HEK293 (cell line): ENCODE data around the gene RRP12.
A peak's percentile ranks its signal among the peaks of the same experiment; 100 is the strongest.

Experiments used
- GFI1B ChIP-seq: fragments of 450-650 bp; formaldehyde crosslinking; IDR thresholded peaks from 2 replicates; pipeline ENCODE4 v1.5.1; 2016; ENCODE audit warnings: missing biosample characterization, missing genetic modification characterization
- GLI4 ChIP-seq: fragments of 450-650 bp; formaldehyde crosslinking; IDR thresholded peaks from 2 replicates; pipeline ENCODE4 v1.5.1; 2016; ENCODE audit warnings: missing biosample characterization, missing genetic modification characterization
- HOXA7 ChIP-seq: sonication (generic); formaldehyde crosslinking; IDR thresholded peaks from 2 replicates; pipeline ENCODE4 v1.8.1; 2022; ENCODE audit warnings: missing genetic modification reagents, borderline replicate concordance
- KLF7 ChIP-seq: fragments of 450-650 bp; formaldehyde crosslinking; IDR thresholded peaks from 2 replicates; pipeline ENCODE4 v1.5.1; 2016; ENCODE audit warnings: missing biosample characterization, missing genetic modification characterization, borderline replicate concordance
- SP7 ChIP-seq: fragments of 450-650 bp; formaldehyde crosslinking; IDR thresholded peaks from 2 replicates; pipeline ENCODE4 v1.5.1; 2016; ENCODE audit warnings: missing biosample characterization, missing genetic modification characterization
- YY1 ChIP-seq: fragments of 450-650 bp; formaldehyde crosslinking; IDR thresholded peaks from 2 replicates; pipeline ENCODE4 v1.5.1; 2018; ENCODE audit warnings: missing biosample characterization, missing genetic modification characterization
- ZFHX2 ChIP-seq: fragments of 450-650 bp; formaldehyde crosslinking; conservative IDR thresholded peaks from 2 replicates; pipeline ENCODE4 v1.5.1; 2016; ENCODE audit warnings: missing biosample characterization, missing genetic modification characterization
- ZFP3 ChIP-seq: fragments of 450-650 bp; formaldehyde crosslinking; IDR thresholded peaks from 2 replicates; pipeline ENCODE4 v1.5.1; 2016; ENCODE audit warnings: low read depth, missing biosample characterization, missing genetic modification characterization
- ZFP69B ChIP-seq: fragments of 450-650 bp; formaldehyde crosslinking; IDR thresholded peaks from 2 replicates; pipeline ENCODE4 v1.5.1; 2016; ENCODE audit warnings: missing biosample characterization, missing genetic modification characterization
- ZIC2 ChIP-seq: fragments of 450-650 bp; formaldehyde crosslinking; IDR thresholded peaks from 2 replicates; pipeline ENCODE4 v1.5.1; 2016; ENCODE audit warnings: missing biosample characterization, missing genetic modification characterization
- ZNF112 ChIP-seq: fragments of 450-650 bp; formaldehyde crosslinking; IDR thresholded peaks from 2 replicates; pipeline ENCODE4 v1.5.0; 2017; ENCODE audit warnings: missing biosample characterization, missing genetic modification characterization
- ZNF23 ChIP-seq: fragments of 450-650 bp; formaldehyde crosslinking; IDR thresholded peaks from 2 replicates; pipeline ENCODE4 v1.5.1; 2016; ENCODE audit warnings: missing biosample characterization, missing genetic modification characterization, borderline replicate concordance
- ZNF274 ChIP-seq, 2 experiments: fragments of 200-500 bp in 1 of 2; fragments of 450-650 bp in 1 of 2; sonication (Bioruptor generic) in 1 of 2; formaldehyde crosslinking in 1 of 2; IDR thresholded peaks; 2 replicates each; pipeline versions ENCODE4 v1.5.1 to v1.6.1; 2014 to 2016; ENCODE audit warnings: borderline replicate concordance in 1 of 2, inconsistent platforms in 1 of 2, low read length in 1 of 2, missing biosample characterization in 1 of 2, missing genetic modification characterization in 1 of 2
- ZNF341 ChIP-seq: fragments of 450-650 bp; formaldehyde crosslinking; IDR thresholded peaks from 2 replicates; pipeline ENCODE4; 2016; ENCODE audit warnings: low read depth, missing biosample characterization, missing genetic modification characterization
- ZNF366 ChIP-seq: fragments of 450-650 bp; formaldehyde crosslinking; conservative IDR thresholded peaks from 2 replicates; pipeline ENCODE4 v1.5.1; 2016; ENCODE audit warnings: missing biosample characterization, missing genetic modification characterization
- ZNF510 ChIP-seq: fragments of 450-650 bp; formaldehyde crosslinking; IDR thresholded peaks from 2 replicates; pipeline ENCODE4 v1.5.1; 2018; ENCODE audit warnings: mild to moderate bottlenecking, missing genetic modification characterization, missing biosample characterization; ENCODE audit not compliant: insufficient replicate concordance
- ZNF530 ChIP-seq: fragments of 450-650 bp; formaldehyde crosslinking; IDR thresholded peaks from 2 replicates; pipeline ENCODE4 v1.5.1; 2016; ENCODE audit warnings: low read depth, missing biosample characterization, missing genetic modification characterization
- ZNF561 ChIP-seq: fragments of 450-650 bp; IDR thresholded peaks from 2 replicates; pipeline ENCODE4 v1.5.1; 2018; ENCODE audit warnings: missing biosample characterization, missing genetic modification characterization, borderline replicate concordance
- ZNF571 ChIP-seq: fragments of 450-650 bp; formaldehyde crosslinking; IDR thresholded peaks from 2 replicates; pipeline ENCODE4 v1.5.0; 2017; ENCODE audit warnings: missing biosample characterization, missing genetic modification characterization
- ZNF658 ChIP-seq: fragments of 450-650 bp; formaldehyde crosslinking; IDR thresholded peaks from 2 replicates; pipeline ENCODE4; 2016; ENCODE audit warnings: missing biosample characterization, missing genetic modification characterization
- ZSCAN16 ChIP-seq: fragments of 450-650 bp; formaldehyde crosslinking; IDR thresholded peaks from 2 replicates; pipeline ENCODE4 v1.5.1; 2016; ENCODE audit warnings: missing biosample characterization, missing genetic modification characterization
- TF ChIP-seq, protein P1 (sequence below): fragments of 450-650 bp; formaldehyde crosslinking; IDR thresholded peaks from 2 replicates; pipeline ENCODE4 v1.5.1; 2016; ENCODE audit warnings: missing biosample characterization, missing genetic modification characterization
- TF ChIP-seq, protein P2 (sequence below): fragments of 450-650 bp; formaldehyde crosslinking; IDR thresholded peaks from 2 replicates; pipeline ENCODE4 v1.5.1; 2017; ENCODE audit warnings: missing biosample characterization, missing genetic modification characterization
- TF ChIP-seq, protein P3 (sequence below): fragments of 450-650 bp; formaldehyde crosslinking; IDR thresholded peaks from 2 replicates; pipeline ENCODE4 v1.5.1; 2016; ENCODE audit warnings: missing biosample characterization, missing genetic modification characterization, borderline replicate concordance
- TF ChIP-seq, protein P4 (sequence below): fragments of 450-650 bp; formaldehyde crosslinking; IDR thresholded peaks from 2 replicates; pipeline ENCODE4 v1.5.1; 2017; ENCODE audit warnings: missing biosample characterization, mild to moderate bottlenecking, missing genetic modification characterization, moderate library complexity
- TF ChIP-seq, protein P5 (sequence below): fragments of 450-650 bp; formaldehyde crosslinking; IDR thresholded peaks from 2 replicates; pipeline ENCODE4 v1.5.1; 2016; ENCODE audit warnings: missing biosample characterization, missing genetic modification characterization

RRP12 gene

DNA sequence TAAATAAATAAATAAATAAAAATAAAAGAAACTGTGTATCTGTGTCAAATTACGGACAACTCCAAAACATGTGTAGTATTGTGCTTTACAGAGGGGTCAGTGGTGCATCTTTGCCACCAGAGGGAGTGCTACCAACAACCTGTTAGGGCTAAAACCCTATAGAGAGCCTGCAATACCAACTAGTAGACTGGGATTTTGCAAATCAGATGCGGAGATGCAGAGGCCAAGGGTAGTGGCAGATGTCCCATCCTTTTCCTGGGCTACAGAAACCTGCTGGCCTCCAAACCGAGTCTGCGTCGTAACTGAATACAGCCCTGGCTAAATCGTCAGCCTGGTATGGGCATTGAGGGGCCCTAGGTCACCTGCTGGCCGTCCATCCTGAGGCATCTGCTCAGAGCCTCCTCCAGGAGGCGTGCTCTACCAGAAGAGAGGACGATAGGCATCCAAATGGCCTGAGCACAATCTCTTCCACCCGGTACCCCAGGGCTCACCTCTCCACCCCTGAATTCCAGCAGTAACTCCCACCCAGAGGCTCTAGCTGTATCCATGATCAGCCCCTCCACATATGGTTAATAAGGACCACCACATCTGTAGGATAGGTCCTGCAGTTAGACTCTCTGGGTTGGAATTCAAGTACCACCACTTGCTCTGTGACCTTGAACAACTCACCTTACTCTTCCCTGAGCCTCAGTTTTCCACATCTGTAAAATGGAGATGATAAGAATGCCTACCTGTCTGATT is 6.2 kb upstream of the RRP12 start (continued):
- TF ChIP-seq, protein P1, sequence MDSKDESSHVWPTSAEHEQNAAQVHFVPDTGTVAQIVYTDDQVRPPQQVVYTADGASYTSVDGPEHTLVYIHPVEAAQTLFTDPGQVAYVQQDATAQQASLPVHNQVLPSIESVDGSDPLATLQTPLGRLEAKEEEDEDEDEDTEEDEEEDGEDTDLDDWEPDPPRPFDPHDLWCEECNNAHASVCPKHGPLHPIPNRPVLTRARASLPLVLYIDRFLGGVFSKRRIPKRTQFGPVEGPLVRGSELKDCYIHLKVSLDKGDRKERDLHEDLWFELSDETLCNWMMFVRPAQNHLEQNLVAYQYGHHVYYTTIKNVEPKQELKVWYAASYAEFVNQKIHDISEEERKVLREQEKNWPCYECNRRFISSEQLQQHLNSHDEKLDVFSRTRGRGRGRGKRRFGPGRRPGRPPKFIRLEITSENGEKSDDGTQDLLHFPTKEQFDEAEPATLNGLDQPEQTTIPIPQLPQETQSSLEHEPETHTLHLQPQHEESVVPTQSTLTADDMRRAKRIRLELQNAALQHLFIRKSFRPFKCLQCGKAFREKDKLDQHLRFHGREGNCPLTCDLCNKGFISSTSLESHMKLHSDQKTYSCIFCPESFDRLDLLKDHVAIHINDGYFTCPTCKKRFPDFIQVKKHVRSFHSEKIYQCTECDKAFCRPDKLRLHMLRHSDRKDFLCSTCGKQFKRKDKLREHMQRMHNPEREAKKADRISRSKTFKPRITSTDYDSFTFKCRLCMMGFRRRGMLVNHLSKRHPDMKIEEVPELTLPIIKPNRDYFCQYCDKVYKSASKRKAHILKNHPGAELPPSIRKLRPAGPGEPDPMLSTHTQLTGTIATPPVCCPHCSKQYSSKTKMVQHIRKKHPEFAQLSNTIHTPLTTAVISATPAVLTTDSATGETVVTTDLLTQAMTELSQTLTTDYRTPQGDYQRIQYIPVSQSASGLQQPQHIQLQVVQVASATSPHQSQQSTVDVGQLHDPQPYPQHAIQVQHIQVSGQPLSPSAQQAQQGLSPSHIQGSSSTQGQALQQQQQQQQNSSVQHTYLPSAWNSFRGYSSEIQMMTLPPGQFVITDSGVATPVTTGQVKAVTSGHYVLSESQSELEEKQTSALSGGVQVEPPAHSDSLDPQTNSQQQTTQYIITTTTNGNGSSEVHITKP: peak; percentile 31
- no peak for TF ChIP-seq ZSCAN16 (tag by site-specific recombination)
- no peak for TF ChIP-seq ZNF341 (tag by site-specific recombination)
- no peak for TF ChIP-seq ZNF561 (tag by site-specific recombination)
- peak; percentile 29; the same call in 1 of the 2 replicates for TF ChIP-seq SP7
- no peak for TF ChIP-seq ZNF571 (tag by site-specific recombination)
- TF ChIP-seq, protein P2, sequence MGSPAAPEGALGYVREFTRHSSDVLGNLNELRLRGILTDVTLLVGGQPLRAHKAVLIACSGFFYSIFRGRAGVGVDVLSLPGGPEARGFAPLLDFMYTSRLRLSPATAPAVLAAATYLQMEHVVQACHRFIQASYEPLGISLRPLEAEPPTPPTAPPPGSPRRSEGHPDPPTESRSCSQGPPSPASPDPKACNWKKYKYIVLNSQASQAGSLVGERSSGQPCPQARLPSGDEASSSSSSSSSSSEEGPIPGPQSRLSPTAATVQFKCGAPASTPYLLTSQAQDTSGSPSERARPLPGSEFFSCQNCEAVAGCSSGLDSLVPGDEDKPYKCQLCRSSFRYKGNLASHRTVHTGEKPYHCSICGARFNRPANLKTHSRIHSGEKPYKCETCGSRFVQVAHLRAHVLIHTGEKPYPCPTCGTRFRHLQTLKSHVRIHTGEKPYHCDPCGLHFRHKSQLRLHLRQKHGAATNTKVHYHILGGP (tag by site-specific recombination): no peak
- no peak for TF ChIP-seq ZNF274 (IDR thresholded peaks at IDR 0.05; ENCODE audit: low read length)
- no peak for TF ChIP-seq ZNF274 (tag by site-specific recombination; IDR thresholded peaks at IDR 0.05; ENCODE audit: borderline replicate concordance)
- TF ChIP-seq ZFP69B (tag by site-specific recombination): 0 out of 2 replicates have a peak, but pooled peaks have one; percentile 34
- no peak for TF ChIP-seq ZIC2 (tag by site-specific recombination)
- TF ChIP-seq ZNF658: no peak
- TF ChIP-seq YY1 (tag by site-specific recombination): no peak
- TF ChIP-seq ZNF530: no peak
- no peak for TF ChIP-seq ZNF510 (tag by site-specific recombination)
- TF ChIP-seq, protein P3, sequence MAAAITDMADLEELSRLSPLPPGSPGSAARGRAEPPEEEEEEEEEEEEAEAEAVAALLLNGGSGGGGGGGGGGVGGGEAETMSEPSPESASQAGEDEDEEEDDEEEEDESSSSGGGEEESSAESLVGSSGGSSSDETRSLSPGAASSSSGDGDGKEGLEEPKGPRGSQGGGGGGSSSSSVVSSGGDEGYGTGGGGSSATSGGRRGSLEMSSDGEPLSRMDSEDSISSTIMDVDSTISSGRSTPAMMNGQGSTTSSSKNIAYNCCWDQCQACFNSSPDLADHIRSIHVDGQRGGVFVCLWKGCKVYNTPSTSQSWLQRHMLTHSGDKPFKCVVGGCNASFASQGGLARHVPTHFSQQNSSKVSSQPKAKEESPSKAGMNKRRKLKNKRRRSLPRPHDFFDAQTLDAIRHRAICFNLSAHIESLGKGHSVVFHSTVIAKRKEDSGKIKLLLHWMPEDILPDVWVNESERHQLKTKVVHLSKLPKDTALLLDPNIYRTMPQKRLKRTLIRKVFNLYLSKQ (tag by site-specific recombination): no peak
- no peak for TF ChIP-seq GLI4 (tag by site-specific recombination)
- no peak for TF ChIP-seq ZNF366 (tag by site-specific recombination)
- no peak for TF ChIP-seq ZNF112
- no peak for TF ChIP-seq HOXA7 (CRISPR knock-in tag)
- TF ChIP-seq ZFHX2: no peak
- TF ChIP-seq, protein P4, sequence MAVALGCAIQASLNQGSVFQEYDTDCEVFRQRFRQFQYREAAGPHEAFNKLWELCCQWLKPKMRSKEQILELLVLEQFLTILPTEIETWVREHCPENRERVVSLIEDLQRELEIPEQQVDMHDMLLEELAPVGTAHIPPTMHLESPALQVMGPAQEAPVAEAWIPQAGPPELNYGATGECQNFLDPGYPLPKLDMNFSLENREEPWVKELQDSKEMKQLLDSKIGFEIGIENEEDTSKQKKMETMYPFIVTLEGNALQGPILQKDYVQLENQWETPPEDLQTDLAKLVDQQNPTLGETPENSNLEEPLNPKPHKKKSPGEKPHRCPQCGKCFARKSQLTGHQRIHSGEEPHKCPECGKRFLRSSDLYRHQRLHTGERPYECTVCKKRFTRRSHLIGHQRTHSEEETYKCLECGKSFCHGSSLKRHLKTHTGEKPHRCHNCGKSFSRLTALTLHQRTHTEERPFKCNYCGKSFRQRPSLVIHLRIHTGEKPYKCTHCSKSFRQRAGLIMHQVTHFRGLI (tag by site-specific recombination): no peak
- no peak for TF ChIP-seq ZFP3 (tag by site-specific recombination)
- TF ChIP-seq ZNF23: no peak
- TF ChIP-seq, protein P5, sequence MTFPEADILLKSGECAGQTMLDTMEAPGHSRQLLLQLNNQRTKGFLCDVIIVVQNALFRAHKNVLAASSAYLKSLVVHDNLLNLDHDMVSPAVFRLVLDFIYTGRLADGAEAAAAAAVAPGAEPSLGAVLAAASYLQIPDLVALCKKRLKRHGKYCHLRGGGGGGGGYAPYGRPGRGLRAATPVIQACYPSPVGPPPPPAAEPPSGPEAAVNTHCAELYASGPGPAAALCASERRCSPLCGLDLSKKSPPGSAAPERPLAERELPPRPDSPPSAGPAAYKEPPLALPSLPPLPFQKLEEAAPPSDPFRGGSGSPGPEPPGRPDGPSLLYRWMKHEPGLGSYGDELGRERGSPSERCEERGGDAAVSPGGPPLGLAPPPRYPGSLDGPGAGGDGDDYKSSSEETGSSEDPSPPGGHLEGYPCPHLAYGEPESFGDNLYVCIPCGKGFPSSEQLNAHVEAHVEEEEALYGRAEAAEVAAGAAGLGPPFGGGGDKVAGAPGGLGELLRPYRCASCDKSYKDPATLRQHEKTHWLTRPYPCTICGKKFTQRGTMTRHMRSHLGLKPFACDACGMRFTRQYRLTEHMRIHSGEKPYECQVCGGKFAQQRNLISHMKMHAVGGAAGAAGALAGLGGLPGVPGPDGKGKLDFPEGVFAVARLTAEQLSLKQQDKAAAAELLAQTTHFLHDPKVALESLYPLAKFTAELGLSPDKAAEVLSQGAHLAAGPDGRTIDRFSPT (tag by site-specific recombination): no peak
- no peak for TF ChIP-seq GFI1B (tag by site-specific recombination)
- no peak for TF ChIP-seq KLF7 (tag by site-specific recombination)
